ENCODE data around the gene GPC6. TPM values are rescaled to one million over a fixed set of nuclear protein-coding genes. Genes with fewer than 3 reads are reported as not detected.

The GPC6 gene
- total and polyA plus RNA-seq, 2 donors (not counting 3 experiments of a cell fraction or from before 2014, with no cell fraction given): 0.01 TPM; not detected in 1

DNA sequence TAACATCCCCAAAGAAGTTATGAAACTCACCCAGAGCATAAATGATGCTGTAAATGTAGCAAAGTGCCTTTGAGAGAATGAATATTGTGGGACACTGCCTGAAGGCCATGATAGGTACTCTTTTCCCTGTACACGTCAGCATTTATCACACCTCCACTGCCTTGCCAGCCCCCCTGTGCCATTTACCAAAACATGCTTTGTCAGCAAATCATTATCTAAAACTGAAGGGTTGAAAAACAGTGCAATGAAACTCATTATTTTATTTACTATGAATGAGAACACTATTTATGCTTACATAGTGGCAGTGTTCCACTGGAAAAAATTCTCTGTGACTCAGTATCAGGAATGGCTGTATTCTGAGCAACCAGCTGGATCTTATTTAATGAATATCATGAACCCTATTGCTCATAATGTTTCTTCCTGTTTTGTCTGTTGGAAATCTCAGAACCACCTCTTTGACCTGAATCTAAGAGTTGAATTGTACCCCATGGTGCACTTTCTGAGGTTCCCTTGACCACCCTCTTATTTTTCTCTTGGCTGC lies 688.7 kb downstream of the GPC6 start:
- Histone ChIP-seq H4K20me1 (replicated peaks; ENCODE audit: control insufficient read depth, extremely low read depth, insufficient read depth, low read length) (no peaks in the 10 kb centered on the region), H3K79me2 (ENCODE audit: control insufficient read depth, insufficient read depth, low read length) (no peaks in the 10 kb centered on the region), H3K27ac (ENCODE audit: insufficient read depth, low read depth, low read length) (no peak overlapping the region), H3K4me1 (ENCODE audit: control insufficient read depth, extremely low read depth, insufficient read depth, low read length) (no peaks in the 10 kb centered on the region), H3K4me3 (replicated peaks in 1 of 3; ENCODE audit: insufficient read depth in 1 of 3, low read depth in 1 of 3, low read length in 3 of 3) (no peak overlapping the region), H3K9me1 (replicated peaks; ENCODE audit: control insufficient read depth, extremely low read depth, insufficient read depth, low read length) (no peaks in the 10 kb centered on the region), H3K9ac (replicated peaks; ENCODE audit: extremely low read depth, insufficient read depth, low read length) (no peak overlapping the region), H2AFZ (ENCODE audit: low read depth, low read length) (no peak overlapping the region), H3K4me2 (ENCODE audit: insufficient read depth, low read length) (no peak overlapping the region), H3K27me3 (ENCODE audit: control insufficient read depth in 2 of 2, insufficient read depth in 2 of 2, low read length in 2 of 2) (no peaks in the 10 kb centered on the region), H3K36me3 (ENCODE audit: control insufficient read depth in 2 of 2, extremely low read depth in 1 of 2, insufficient read depth in 2 of 2, low read length in 2 of 2) (no peaks in the 10 kb centered on the region), H3K9me3 (replicated peaks; ENCODE audit: control insufficient read depth, insufficient read depth, low read length) (peaks cover 6% of the 10 kb centered on the region)
- FAIRE-seq (no peak), DNase-seq (ENCODE audit: low read depth, low spot score) (no peak)
- TF ChIP-seq MYC (IDR thresholded peaks at IDR 0.05; ENCODE audit: low read depth, low read length) (no peak), JUN (IDR thresholded peaks at IDR 0.05; ENCODE audit: borderline replicate concordance, insufficient read depth, insufficient read length, low read depth) (no peak), POLR2AphosphoS5 (IDR thresholded peaks at IDR 0.05; ENCODE audit: insufficient read depth, low read depth, low read length) (no peak), EZH2 (IDR thresholded peaks at IDR 0.05; ENCODE audit: borderline replicate concordance, low read depth, low read length, severe bottlenecking) (no peak), FOS (IDR thresholded peaks at IDR 0.05; ENCODE audit: borderline replicate concordance, insufficient read depth, low read length) (no peak), POLR2A (IDR thresholded peaks at IDR 0.05; ENCODE audit: low read depth, low read length) (no peak), GATA2 (IDR thresholded peaks at IDR 0.05; ENCODE audit: insufficient read depth, insufficient read length, low read depth, low read length) (no peak)
- TF ChIP-seq, protein P1, sequence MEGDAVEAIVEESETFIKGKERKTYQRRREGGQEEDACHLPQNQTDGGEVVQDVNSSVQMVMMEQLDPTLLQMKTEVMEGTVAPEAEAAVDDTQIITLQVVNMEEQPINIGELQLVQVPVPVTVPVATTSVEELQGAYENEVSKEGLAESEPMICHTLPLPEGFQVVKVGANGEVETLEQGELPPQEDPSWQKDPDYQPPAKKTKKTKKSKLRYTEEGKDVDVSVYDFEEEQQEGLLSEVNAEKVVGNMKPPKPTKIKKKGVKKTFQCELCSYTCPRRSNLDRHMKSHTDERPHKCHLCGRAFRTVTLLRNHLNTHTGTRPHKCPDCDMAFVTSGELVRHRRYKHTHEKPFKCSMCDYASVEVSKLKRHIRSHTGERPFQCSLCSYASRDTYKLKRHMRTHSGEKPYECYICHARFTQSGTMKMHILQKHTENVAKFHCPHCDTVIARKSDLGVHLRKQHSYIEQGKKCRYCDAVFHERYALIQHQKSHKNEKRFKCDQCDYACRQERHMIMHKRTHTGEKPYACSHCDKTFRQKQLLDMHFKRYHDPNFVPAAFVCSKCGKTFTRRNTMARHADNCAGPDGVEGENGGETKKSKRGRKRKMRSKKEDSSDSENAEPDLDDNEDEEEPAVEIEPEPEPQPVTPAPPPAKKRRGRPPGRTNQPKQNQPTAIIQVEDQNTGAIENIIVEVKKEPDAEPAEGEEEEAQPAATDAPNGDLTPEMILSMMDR (IDR thresholded peaks at IDR 0.05; ENCODE audit: extremely low read depth in 1 of 2, insufficient read depth in 1 of 2, low read depth in 1 of 2, low read length in 2 of 2): no peak
- TF ChIP-seq, protein P2, sequence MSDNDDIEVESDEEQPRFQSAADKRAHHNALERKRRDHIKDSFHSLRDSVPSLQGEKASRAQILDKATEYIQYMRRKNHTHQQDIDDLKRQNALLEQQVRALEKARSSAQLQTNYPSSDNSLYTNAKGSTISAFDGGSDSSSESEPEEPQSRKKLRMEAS (IDR thresholded peaks at IDR 0.05; ENCODE audit: insufficient read depth, insufficient read length): no peak
- ChIA-PET CTCF (no interaction called here), POLR2A (no interaction called here)
- dilution Hi-C loops (cut with MboI; ENCODE audit: extremely low pct_ligation_motif_present, low sequenced_read_pairs): no loop called here
- intact Hi-C loops (cut with micrococcal nuclease): no loop called here
- BruUV-seq (replicated peaks): no TSS peak

Measured in endothelial cell of umbilical vein (primary cell).